Esophagus squamous epithelium (tissue), 5 donors: ENCODE results near the gene ENTPD5. TPM values are rescaled to one million over a fixed set of nuclear protein-coding genes. Genes with fewer than 3 reads are reported as not detected.
A peak's percentile ranks its signal among the peaks of the same experiment; 100 is the strongest.

Source experiments
- DNase-seq: peaks from one replicate; lab custom pipeline; 2025; lab: John Stamatoyannopoulos, UW
- H3K27ac ChIP-seq, 4 donors: fragments of 200-600 bp; sonication (generic); one replicate each; pipeline ENCODE4 v1.5.1; 2016 to 2019; ENCODE audit warnings: mild to moderate bottlenecking in 1 of 4
- H3K27me3 ChIP-seq, 4 donors: fragments of 200-600 bp; sonication (generic); 1 replicate in 3 of 4; 2 replicates in 1 of 4; pipeline versions ENCODE4 v1.5.1 to v1.6.0; 2017 to 2021; ENCODE audit warnings: antibody characterized with exemption in 1 of 4
- H3K36me3 ChIP-seq, 3 donors: fragments of 200-600 bp; sonication (generic); one replicate each; pipeline ENCODE4 v1.5.1; 2016 to 2019
- H3K4me1 ChIP-seq, 3 donors: fragments of 200-600 bp; sonication (generic); one replicate each; pipeline ENCODE4 v1.5.1; 2017 to 2019
- H3K4me3 ChIP-seq, 4 donors: fragments of 200-600 bp; sonication (generic); 1 replicate in 3 of 4; 2 replicates in 1 of 4; pipeline ENCODE4 v1.5.1; 2016 to 2019; ENCODE audit warnings: mild to moderate bottlenecking in 2 of 4, moderate library complexity in 1 of 4
- H3K9me3 ChIP-seq, 3 donors: fragments of 200-600 bp; sonication (generic); one replicate each; pipeline ENCODE4 v1.5.1; 2016 to 2019
- CTCF ChIP-seq, 6 experiments: fragments of 450-650 bp in 4 of 6; fragments of 200-600 bp in 2 of 6; sonication (generic) in 2 of 6; IDR thresholded peaks; one replicate each; pipeline ENCODE4 v1.5.1; 2016 to 2019; ENCODE audit warnings: antibody characterized with exemption in 6 of 6, mild to moderate bottlenecking in 4 of 6, moderate library complexity in 4 of 6
- POLR2A ChIP-seq, 4 donors: fragments of 450-650 bp; IDR thresholded peaks; one replicate each; pipeline ENCODE4 v1.6.1; 2017; ENCODE audit warnings: antibody characterized with exemption in 4 of 4, mild to moderate bottlenecking in 4 of 4, moderate library complexity in 3 of 4
- WGBS, 2 donors: methylation state at CpG; one replicate each; pipeline ENCODE4 v1.1.5; 2018; 5-methylcytosine and 5-hydroxymethylcytosine counted together
- intact Hi-C: fragments of 100-400 bp; cut with DNase I; formaldehyde crosslinking; loops from one replicate; pipeline ENCODE4 v1.15.0; 2022
- total RNA-seq, 4 donors: library from RNA; depleted of rRNA; stranded (reverse); fragments of >200 nt; gene quantifications; one replicate each; pipeline ENCODE4 v1.1.0, GENCODE V29; 2016
- donor health status: DM: yes; HTN: yes; CAD: no.

The ENTPD5 gene
- 10 to 100 TPM in 3 of 4 donors, 1 to 10 TPM in 1; 9.3 to 16.9 (median 13.0) TPM for total RNA-seq

DNA sequence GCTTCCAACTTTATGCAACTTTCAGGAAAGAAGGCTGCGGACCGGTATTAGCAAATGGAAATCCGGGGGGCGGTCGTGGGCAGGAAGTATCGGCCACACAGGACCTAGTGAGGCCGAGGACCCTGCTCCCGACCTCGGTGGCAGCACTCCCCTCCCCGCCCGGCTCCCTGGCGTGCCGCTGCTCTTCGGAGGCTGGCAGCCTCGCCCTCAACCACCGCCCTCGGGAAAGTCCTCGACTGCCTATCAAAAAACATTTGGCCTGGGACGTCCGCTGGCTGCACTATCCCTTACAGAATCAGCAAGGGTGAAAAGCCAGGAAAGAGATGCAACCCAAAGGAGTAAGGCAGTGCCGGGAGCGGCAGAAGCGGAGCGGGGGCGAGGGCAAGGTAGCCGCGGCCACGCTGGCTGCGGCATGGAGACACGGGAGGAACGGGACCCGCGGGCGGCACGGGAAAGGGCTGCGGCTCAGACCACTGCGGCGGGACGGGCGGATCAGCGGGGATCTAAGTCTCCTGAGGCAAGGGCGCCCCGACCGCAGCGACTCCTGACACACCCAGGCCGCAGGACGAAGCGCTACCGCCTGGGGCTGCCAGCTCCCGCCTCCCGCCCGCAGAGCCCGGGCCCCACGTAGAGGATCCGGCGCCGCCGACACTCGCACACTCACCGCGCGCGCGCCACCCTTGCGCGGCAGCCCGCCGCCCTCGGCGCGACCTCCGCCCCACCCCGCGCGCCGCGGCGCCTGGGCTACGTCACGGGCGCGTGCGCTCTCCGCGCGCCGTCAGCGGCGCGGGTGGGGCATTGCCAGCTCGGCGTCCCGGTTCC lies at the start of gene ENTPD5, which contains the start of gene BBOF1:
ENTPD5 (minus strand) TSS at position 703 of the 822 bp plus-strand sequence. CDS start 31,186 bp downstream, outside the sequence.
BBOF1 (plus strand) TSS at position 764 of the 822 bp plus-strand sequence. CDS start 130 bp downstream, outside the sequence.
- WGBS, 2 donors: 0 to 1% methylated on average over 25 to 34 of the region's 93 CpGs
- intact Hi-C loops: no loop called here

DNA sequence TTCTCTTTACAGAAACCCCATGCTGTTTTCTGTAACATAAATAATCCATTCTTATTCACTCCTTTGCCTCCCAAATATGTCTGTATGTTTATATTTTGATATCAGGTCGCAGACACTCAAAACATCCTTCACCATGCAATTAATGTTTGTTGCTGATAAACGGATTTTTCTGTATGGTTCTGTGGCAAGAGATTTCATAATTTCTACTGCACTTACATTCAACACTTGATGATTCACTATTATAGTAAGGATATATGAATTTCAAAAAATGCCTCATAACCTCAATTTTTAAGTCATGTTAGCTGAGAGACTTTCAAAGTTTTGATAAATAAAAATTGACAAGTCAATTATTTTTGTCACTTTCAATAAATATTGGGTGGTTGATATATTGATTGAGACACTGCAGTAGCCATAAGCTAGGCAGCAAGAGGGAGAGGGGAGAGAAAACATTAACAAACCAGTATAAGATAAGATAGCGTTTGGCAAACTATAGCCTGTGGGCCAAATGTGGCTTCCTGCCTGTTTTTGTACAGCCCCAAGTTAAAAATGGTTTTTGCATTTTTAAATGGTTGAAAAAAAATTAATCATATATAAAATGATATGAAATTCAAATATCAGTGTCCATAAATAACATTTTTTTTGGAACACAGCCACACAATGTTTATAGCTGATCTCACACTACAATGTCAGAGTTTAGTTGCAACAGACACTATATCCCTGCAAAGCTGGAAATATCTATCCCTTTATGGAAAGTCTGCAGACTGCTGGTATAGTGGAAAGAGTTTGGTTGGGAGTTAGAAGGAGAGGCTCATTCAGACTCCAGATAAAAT lies 46.9 kb upstream of the ENTPD5 start:
- intact Hi-C loops: no loop called here
- Histone ChIP-seq H3K4me3 (no peak overlapping the region), H3K9me3 (no peaks in the 10 kb centered on the region), H3K27me3 (no peaks in the 10 kb centered on the region), H3K4me1 (no peaks in the 10 kb centered on the region), H3K36me3 (peaks cover 0 to 96% (median 5%) of the 10 kb centered on the region in 3 donors), H3K27ac (no peak overlapping the region)
- TF ChIP-seq POLR2A (IDR thresholded peaks at IDR 0.05) (no peak), CTCF (IDR thresholded peaks at IDR 0.05) (no peak)
- DNase-seq: no peak
- 81 to 83% methylated on average over 3 of the region's 3 CpGs for WGBS, 2 donors

More for the DNA sequence above, at the start of gene ENTPD5, which contains the start of gene BBOF1:
- H3K4me1 ChIP-seq: peaks cover 0 to 19% (median 8%) of the 10 kb centered on the region in 3 donors
- peak; percentile 30 for DNase-seq
- peaks cover 0 to 17% (median 0%) of the 10 kb centered on the region in 3 donors for H3K36me3 ChIP-seq
- H3K27me3 ChIP-seq: no peaks in the 10 kb centered on the region
- peak within 1 kb of the TSS; percentile 97 to 99 (median 98) for H3K27ac ChIP-seq
- H3K4me3 ChIP-seq: peak within 1 kb of the TSS; percentile 76 to 93 (median 87)
- H3K9me3 ChIP-seq: no peaks in the 10 kb centered on the region
- TF ChIP-seq POLR2A (IDR thresholded peaks at IDR 0.05): peak in 3 of 4 donors; percentile 74 to 95 (median 91)
- peak in 2 of 6 experiments; percentile 6 to 7 for TF ChIP-seq CTCF (IDR thresholded peaks at IDR 0.05)

- H3K4me1 ChIP-seq: no peaks in the 10 kb centered on the region
- 89 to 92% methylated on average over 3 of the region's 3 CpGs for WGBS, 2 donors
- H3K9me3 ChIP-seq: no peaks in the 10 kb centered on the region
- TF ChIP-seq POLR2A (IDR thresholded peaks at IDR 0.05) (no peak), CTCF (IDR thresholded peaks at IDR 0.05) (no peak)
- intact Hi-C loops: no loop called here
- H3K27me3 ChIP-seq: no peaks in the 10 kb centered on the region
- peaks cover 0 to 96% (median 5%) of the 10 kb centered on the region in 3 donors for H3K36me3 ChIP-seq
- no peak for DNase-seq
- H3K27ac ChIP-seq: no peak overlapping the region
- no peak overlapping the region for H3K4me3 ChIP-seq
Observed at GRCh38 chr14:74064883-74065282, 45.8 kb upstream of the ENTPD5 start.

DNA sequence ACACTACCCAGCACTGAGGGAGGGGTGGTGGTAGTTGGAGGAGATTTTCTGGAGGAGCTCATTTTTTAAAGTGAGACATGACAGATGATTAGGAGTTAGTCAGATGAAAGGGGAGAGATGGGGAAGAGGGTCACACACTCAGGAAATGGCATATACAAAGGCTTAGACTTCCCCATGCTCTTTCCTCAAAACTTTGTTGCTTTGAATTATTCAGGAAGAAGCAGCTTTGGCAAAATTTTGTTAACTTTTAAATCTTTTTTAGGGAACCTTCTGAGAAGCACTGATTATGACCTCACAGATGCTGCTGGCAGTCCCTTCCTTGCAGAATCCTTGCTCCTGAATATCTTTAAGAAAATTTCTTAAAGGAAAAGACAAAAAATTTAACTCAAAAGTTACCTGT lies 45.3 kb upstream of the ENTPD5 start:
- no peak for DNase-seq
- peaks cover 0 to 96% (median 5%) of the 10 kb centered on the region in 3 donors for H3K36me3 ChIP-seq

More for the DNA sequence above, 45.3 kb upstream of the ENTPD5 start:
- Histone ChIP-seq H3K4me1 (no peaks in the 10 kb centered on the region), H3K9me3 (no peaks in the 10 kb centered on the region), H3K27ac (no peak overlapping the region), H3K4me3 (no peak overlapping the region), H3K27me3 (no peaks in the 10 kb centered on the region)
- TF ChIP-seq CTCF (IDR thresholded peaks at IDR 0.05) (no peak), POLR2A (IDR thresholded peaks at IDR 0.05) (no peak)
- intact Hi-C loops: no loop called here
